Motor neuron (in vitro differentiated cells): Measurements from ENCODE around the gene CDK2AP2. TPM values are rescaled to one million over a fixed set of nuclear protein-coding genes. Genes with fewer than 3 reads are reported as not detected.
A peak's percentile ranks its signal among the peaks of the same experiment; 100 is the strongest.
"Not testable (repeated sequence)": the region's sequence is repeated elsewhere in the genome, so short reads cannot be mapped to it uniquely, and the experiment has no call there.

Experiments used
- ATAC-seq, 8 experiments: fragments of 200-7000 bp; cut with Tn5 transposase; replicated peaks in 6 of 8; 2 replicates each; pipeline ENCODE4 v1.8.0; 2021; ENCODE audit warnings: mild to moderate bottlenecking in 8 of 8, moderate library complexity in 8 of 8
- H3K27ac ChIP-seq, 2 donors: fragments of 250-450 bp; sonication (Bioruptor Pico); 2 replicates each; pipeline ENCODE4 v1.9.0; 2021; ENCODE audit warnings: antibody characterized with exemption in 2 of 2, mild to moderate bottlenecking in 2 of 2, moderate library complexity in 1 of 2
- H3K4me1 ChIP-seq, 2 donors: fragments of 250-450 bp; sonication (Bioruptor Pico); replicated peaks in 1 of 2; 2 replicates each; pipeline ENCODE4 v1.6.1; 2021; ENCODE audit warnings: antibody characterized with exemption in 2 of 2, mild to moderate bottlenecking in 2 of 2, moderate library complexity in 1 of 2
- H3K4me3 ChIP-seq, 5 donors: fragments of 250-450 bp; sonication (Bioruptor Pico); 2 replicates each; pipeline ENCODE4 v1.9.0; 2021; ENCODE audit warnings: antibody characterized with exemption in 5 of 5, mild to moderate bottlenecking in 5 of 5, moderate library complexity in 4 of 5
- WGBS, 10 experiments: fragments of 450-650 bp; shearing (Covaris generic); methylation state at CpG; one replicate each; pipeline ENCODE4 v1.0.0; 2022; 5-methylcytosine and 5-hydroxymethylcytosine counted together
- in situ Hi-C, 9 experiments: fragments of 400-800 bp; cut with MboI; loops; one replicate each; pipeline ENCODE4 v1.15.0; 2021; ENCODE audit warnings: low sequenced_read_pairs in 9 of 9, low pct_unique_long_range_greater_than_20kb in 2 of 9; ENCODE audit not compliant: unreplicated experiment in 9 of 9
- total RNA-seq, 8 experiments: library from RNA; unstranded; fragments of 300-600 nt; gene quantifications; 2 replicates each; pipeline versions ENCODE4 v1.2.3 to v1.2.4, GENCODE V29; 2022

Gene CDK2AP2, protein sequence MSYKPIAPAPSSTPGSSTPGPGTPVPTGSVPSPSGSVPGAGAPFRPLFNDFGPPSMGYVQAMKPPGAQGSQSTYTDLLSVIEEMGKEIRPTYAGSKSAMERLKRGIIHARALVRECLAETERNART
- total RNA-seq = 10 to 100 TPM; 13.8 to 39.3 (median 19.8) TPM

- peak within 1 kb of the TSS; percentile 96 to 99 for H3K27ac ChIP-seq
- H3K4me3 ChIP-seq = peak within 1 kb of the TSS; percentile 84 to 97 (median 90)
- in situ Hi-C loops = no loop called here
- H3K4me1 ChIP-seq = peaks cover 14 to 25% of the 10 kb centered on the region in 2 donors
- WGBS, 10 experiments = 0 to 4% (median 1%) methylated on average over 4 to 19 of the region's 57 CpGs; no CpG with 5 or more reads in 6 of the 10 experiments
- peak; percentile 64 to 84 (median 79) for ATAC-seq
These were observed at the start of gene CDK2AP2 for GRCh38 chr11:67507864-67508485. CDK2AP2 (minus strand) TSS chr11:67508162; CDS start chr11:67508082, 80 bp downstream.

GRCh38 chr11:67556244-67556643 lies 48.3 kb upstream of the CDK2AP2 start:
- no peak for ATAC-seq

DNA sequence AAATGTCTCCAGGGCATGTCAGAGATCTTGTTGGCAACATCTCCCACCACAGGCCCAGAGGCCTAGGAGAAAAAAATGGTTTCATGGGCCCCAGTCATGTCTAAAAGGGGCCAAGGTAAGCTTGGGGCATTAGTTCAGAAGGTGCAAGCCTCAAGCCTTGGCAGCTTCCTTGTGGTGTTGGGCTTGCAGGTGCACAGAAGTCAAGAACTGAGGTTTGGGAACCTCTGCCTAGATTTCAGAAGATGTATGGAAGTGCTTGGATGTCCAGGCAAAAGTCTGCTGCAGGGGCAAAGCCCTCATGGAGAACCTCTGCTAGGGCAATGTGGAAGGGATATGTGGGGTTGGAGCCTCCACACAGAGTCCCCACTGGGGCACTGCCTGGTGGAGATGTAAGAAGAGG lies 43.7 kb upstream of the CDK2AP2 start:
- ATAC-seq, in situ Hi-C loops, H3K27ac ChIP-seq, H3K4me1 ChIP-seq, H3K4me3 ChIP-seq: not testable (repeated sequence)

More at GRCh38 chr11:67556244-67556643, 48.3 kb upstream of the CDK2AP2 start:
- in situ Hi-C loops = no loop called here
- H3K4me3 ChIP-seq = no peak overlapping the region
- WGBS, 10 experiments = 29 to 75% (median 60%) methylated on average over 2 to 3 of the region's 3 CpGs; no CpG with 5 or more reads in 3 of the 10 experiments
- no peaks in the 10 kb centered on the region for H3K4me1 ChIP-seq
- no peak overlapping the region for H3K27ac ChIP-seq

- H3K4me1 ChIP-seq = no peaks in the 10 kb centered on the region
- no peak overlapping the region for H3K27ac ChIP-seq
- no peak overlapping the region for H3K4me3 ChIP-seq
- ATAC-seq = no peak
- in situ Hi-C loops = no loop called here
These were observed 43.2 kb upstream of the CDK2AP2 start for GRCh38 chr11:67551127-67551526.

DNA sequence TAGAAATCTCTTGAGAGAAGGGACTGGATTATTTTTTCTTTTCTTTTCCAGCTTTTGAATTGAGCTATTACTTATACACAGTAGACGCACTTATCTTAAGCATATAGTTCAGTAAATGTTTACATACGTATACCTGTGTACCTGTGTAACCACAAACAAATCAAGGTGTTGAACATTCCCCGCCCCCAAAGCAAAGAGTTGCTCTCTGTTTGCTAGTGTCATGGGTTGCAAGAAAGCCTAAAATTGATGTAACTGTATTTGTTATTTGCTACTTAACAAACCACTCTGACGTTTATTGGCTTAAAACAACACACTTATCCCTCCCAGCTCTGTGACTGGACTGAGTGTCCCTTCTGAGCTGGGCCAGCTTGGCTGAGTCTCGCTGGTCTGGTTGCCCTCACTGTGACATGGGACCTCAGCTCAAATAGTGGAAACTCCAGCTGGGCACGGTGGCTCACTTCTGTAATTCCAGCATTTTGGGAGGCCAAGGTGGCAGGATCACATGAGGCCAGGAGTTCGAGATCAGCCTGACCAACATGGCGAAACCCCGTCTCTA lies 40.7 kb upstream of the CDK2AP2 start:
- Histone ChIP-seq H3K27ac (no peak overlapping the region), H3K4me3 (no peak overlapping the region), H3K4me1 (no peaks in the 10 kb centered on the region)
- in situ Hi-C loops = no loop called here
- no peak for ATAC-seq
- 40 to 100% (median 82%) methylated on average over 1 to 9 of the region's 9 CpGs for WGBS, 10 experiments

- 0 to 100% (median 80%) methylated on average over 1 to 3 of the region's 4 CpGs; no CpG with 5 or more reads in 1 of the 10 experiments for WGBS, 10 experiments
- in situ Hi-C loops, H3K27ac ChIP-seq, H3K4me1 ChIP-seq, ATAC-seq, H3K4me3 ChIP-seq: not testable (repeated sequence)
These were observed 40.1 kb upstream of the CDK2AP2 start for GRCh38 chr11:67548112-67548511.

DNA sequence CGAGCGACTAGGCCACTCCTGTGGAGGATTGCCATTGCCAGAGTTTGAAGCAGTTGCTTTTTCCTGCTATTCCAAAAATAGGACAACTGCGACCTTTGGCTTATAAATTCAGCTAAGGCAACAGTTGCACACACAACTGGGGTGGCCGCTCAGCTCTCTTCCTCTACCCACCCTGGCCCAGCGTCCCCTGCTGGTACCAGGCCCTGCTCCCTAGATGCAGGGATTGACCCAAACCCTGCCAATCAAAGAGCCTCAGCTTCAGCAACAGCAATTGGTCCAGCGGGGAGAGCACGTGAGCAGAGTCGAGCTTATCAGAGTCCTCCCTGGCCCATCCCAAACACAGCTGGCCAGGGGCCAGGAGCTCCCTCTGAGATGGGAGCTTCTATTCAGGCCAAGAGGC lies 37.3 kb upstream of the CDK2AP2 start:
- H3K27ac ChIP-seq = no peak overlapping the region
- 33 to 69% (median 66%) methylated on average over 3 to 4 of the region's 8 CpGs; no CpG with 5 or more reads in 7 of the 10 experiments for WGBS, 10 experiments
- no peak overlapping the region for H3K4me3 ChIP-seq
- no peaks in the 10 kb centered on the region for H3K4me1 ChIP-seq
- peak in 2 of 8 experiments; percentile 52 to 85 for ATAC-seq
- in situ Hi-C loops = no loop called here

GRCh38 chr11:67544616-67545242 lies 36.8 kb upstream of the CDK2AP2 start:
- 58 to 93% (median 76%) methylated on average over 1 to 7 of the region's 10 CpGs; no CpG with 5 or more reads in 2 of the 10 experiments for WGBS, 10 experiments
- Histone ChIP-seq H3K4me3 (no peak overlapping the region), H3K27ac (no peak overlapping the region), H3K4me1 (no peaks in the 10 kb centered on the region)
- ATAC-seq = peak in 2 of 8 experiments; percentile 47 to 87
- in situ Hi-C loops = no loop called here

DNA sequence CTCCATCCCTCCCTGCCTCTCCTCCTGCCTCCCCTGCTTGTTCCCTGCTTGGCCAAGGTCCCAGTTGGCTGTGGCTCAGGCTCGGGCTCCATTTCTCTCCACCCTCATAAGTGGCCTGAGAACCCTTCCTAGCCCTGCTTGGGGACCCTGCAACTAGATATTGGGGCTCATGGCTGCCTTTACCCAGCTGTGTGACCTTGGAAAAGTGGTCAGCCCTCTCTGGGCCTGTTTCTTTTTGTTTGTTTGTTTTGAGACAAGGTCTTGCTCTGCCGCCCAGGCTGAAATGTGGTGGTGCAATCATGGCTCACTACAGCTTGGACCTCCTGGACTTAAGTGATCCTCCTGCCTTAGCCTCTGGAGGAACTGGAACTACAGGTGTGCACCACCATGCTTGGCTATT lies 35.6 kb upstream of the CDK2AP2 start:
- Histone ChIP-seq H3K4me3 (no peak overlapping the region), H3K27ac (no peak overlapping the region), H3K4me1 (no peaks in the 10 kb centered on the region)
- in situ Hi-C loops = no loop called here
- ATAC-seq = no peak
- WGBS, 10 experiments = 60 to 83% (median 80%) methylated on average over 1 of the region's 2 CpGs; no CpG with 5 or more reads in 7 of the 10 experiments

DNA sequence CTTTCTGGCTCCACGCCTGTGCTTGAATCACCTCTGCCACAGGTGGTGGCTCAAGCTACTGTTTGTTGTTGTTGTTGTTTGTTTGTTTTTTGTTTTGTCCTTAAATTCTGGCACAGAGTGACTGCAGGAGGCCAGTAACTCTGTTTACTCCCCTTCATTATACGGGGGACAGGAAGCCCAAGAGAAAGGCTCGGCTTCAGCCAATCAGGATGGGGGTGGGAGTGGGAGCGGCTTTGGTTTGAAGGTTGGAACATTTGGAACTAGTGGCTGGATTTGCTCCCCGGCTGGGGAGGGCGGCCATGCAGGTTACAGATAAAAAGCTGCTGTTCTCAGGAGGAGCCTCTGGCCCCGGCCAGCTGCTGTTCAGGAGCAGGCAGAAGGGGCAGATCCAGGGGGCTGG lies 35.0 kb upstream of the CDK2AP2 start:
- ATAC-seq = no peak
- H3K4me1 ChIP-seq = no peaks in the 10 kb centered on the region
- no peak overlapping the region for H3K4me3 ChIP-seq
- no peak overlapping the region for H3K27ac ChIP-seq
- WGBS, 10 experiments = 19 to 90% (median 72%) methylated on average over 1 to 5 of the region's 7 CpGs; no CpG with 5 or more reads in 3 of the 10 experiments
- in situ Hi-C loops = no loop called here

DNA sequence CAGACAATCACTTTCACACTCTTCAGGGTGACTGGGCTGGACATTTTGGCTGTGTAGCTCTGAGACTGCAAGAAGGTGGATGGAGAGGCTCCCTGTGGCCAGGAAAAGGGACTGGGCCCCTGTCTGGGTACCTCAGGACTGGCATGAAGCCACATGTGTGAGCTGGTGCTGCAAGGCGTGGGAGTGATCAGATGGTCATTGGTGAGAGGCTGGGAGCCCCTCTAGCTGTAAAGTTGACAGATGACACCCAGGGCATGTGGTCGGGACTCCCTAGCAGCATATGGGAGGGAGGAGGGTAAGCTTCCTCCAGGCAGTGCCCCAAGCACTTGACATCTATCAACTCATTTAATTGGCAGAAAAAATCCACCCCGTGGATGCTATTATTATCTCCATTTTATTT lies 34.2 kb upstream of the CDK2AP2 start:
- Histone ChIP-seq H3K4me3 (no peak overlapping the region), H3K27ac (no peak overlapping the region), H3K4me1 (no peaks in the 10 kb centered on the region)
- 0 to 80% (median 60%) methylated on average over 1 to 2 of the region's 3 CpGs; no CpG with 5 or more reads in 3 of the 10 experiments for WGBS, 10 experiments
- ATAC-seq = no peak
- in situ Hi-C loops = no loop called here

DNA sequence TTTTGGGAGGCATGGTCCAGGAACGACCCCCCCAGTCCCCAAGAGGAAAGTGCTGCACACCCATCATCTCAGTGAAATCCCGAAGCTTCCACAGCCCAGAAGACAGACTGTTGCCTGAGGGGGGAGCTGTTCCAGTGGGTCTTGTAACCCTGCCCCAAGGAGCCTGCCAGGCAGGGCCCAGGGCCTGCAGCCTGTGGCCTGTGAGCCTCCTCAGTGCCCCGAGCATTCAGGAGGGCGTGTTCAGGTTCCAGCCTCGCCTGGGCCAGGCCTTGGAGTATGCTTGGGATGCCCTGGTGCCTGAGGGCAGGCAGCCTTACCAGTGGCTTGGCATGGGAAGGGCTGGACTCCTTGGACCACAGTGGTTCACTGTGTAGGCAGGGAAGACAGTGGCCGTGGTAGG lies 33.2 kb upstream of the CDK2AP2 start:
- in situ Hi-C loops = no loop called here
- Histone ChIP-seq H3K27ac (no peak overlapping the region), H3K4me3 (no peak overlapping the region), H3K4me1 (no peaks in the 10 kb centered on the region)
- WGBS, 10 experiments = 33 to 91% (median 60%) methylated on average over 1 to 4 of the region's 6 CpGs; no CpG with 5 or more reads in 7 of the 10 experiments
- no peak for ATAC-seq

GRCh38 chr11:67539550-67539949 lies 31.6 kb upstream of the CDK2AP2 start:
- ATAC-seq = peak in 3 of 8 experiments; percentile 75 to 94 (median 81)
- Histone ChIP-seq H3K4me3 (no peak overlapping the region), H3K4me1 (no peaks in the 10 kb centered on the region), H3K27ac (no peak overlapping the region)
- 37 to 100% (median 83%) methylated on average over 1 to 4 of the region's 4 CpGs; no CpG with 5 or more reads in 5 of the 10 experiments for WGBS, 10 experiments
- in situ Hi-C loops = no loop called here
